SK-N-SH (cell line): Measurements from ENCODE around the gene CDS2.
"Not testable (repeated sequence)": the region's sequence is repeated elsewhere in the genome, so short reads cannot be mapped to it uniquely, and the experiment has no call there.

ENCODE experiments used
- CTCF ChIP-seq: fragments of 200-600 bp; sonication (generic); IDR thresholded peaks from 2 replicates; pipeline ENCODE4 v1.6.1; 2017; ENCODE audit warnings: antibody characterized with exemption, mild to moderate bottlenecking, moderate library complexity
- FOXM1 ChIP-seq: IDR thresholded peaks from 2 replicates; pipeline ENCODE4 v1.4.0; 2012; ENCODE audit warnings: low read depth, mild to moderate bottlenecking
- NFIC ChIP-seq: IDR thresholded peaks from 2 replicates; pipeline ENCODE4 v1.4.0; 2012; ENCODE audit warnings: borderline replicate concordance
- SIN3A ChIP-seq: IDR thresholded peaks from 2 replicates; pipeline ENCODE4 v1.6.1; 2012; ENCODE audit warnings: low read depth, mild to moderate bottlenecking, low read length, moderate library complexity, borderline replicate concordance
- TAF1 ChIP-seq: IDR thresholded peaks from 2 replicates; pipeline ENCODE4 v1.6.1; 2012; ENCODE audit warnings: low read depth, mild to moderate bottlenecking, low read length, moderate library complexity, borderline replicate concordance
- TEAD4 ChIP-seq: IDR thresholded peaks from 2 replicates; pipeline ENCODE4 v1.4.0; 2012; ENCODE audit warnings: mild to moderate bottlenecking, borderline replicate concordance; ENCODE audit not compliant: insufficient read depth

DNA sequence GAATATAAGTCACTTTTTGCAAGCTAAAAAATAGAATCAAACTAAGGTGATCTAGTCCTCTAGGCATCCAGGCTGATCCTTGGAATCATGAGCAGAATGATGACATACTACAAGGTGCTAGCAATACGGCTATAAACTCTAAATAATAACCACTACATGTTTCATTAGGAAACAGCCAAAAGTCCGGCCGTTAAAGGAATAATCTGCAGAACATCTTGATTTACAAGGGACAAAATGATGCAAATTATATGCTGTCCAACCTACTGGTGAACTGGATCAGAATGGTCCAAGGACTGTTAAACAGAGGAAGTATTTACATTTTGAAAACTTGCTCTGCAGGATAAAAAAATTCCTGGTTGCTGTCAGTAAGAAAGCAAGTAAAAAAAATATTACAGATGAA is 26.9 kb upstream of the CDS2 start:
- TF ChIP-seq CTCF, TEAD4, SIN3A, NFIC, FOXM1, TAF1: not testable (repeated sequence)
